ENCODE results near the gene TAF11L11. TPM values are rescaled to one million over a fixed set of nuclear protein-coding genes. Genes with fewer than 3 reads are reported as not detected.
"Not testable (repeated sequence)": the region's sequence is repeated elsewhere in the genome, so short reads cannot be mapped to it uniquely, and the experiment has no call there.

The TAF11L11 gene
- total RNA-seq: not detected

DNA sequence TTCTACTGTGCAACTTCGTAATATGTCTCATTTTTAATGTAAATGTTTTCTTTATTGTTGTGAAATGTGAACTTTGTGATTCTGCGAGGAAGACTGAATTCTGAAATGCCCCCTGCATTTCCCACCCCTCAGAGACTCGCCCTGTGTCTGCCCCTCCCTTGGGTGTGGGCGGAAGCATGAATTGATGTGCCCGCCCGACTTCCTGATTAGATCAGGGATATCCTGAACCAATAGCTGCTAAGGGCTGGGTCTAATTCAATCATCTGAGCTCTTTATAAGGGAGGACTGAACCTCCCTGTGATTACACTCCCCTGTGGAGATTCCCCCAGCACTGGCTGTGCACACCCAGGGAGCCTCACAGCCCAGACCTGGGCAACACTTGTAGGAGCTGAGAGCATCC, at the start of gene TAF11L11:
Gene TAF11L11, plus strand, starts transcription at position 304 of the 400 bp plus-strand sequence.
- not testable (repeated sequence) for H3K27me3 Mint-ChIP-seq, DNase-seq, H3K27ac Mint-ChIP-seq, H3K4me1 Mint-ChIP-seq, H3K36me3 Mint-ChIP-seq, H3K9me3 Mint-ChIP-seq, H3K4me3 Mint-ChIP-seq

DNA sequence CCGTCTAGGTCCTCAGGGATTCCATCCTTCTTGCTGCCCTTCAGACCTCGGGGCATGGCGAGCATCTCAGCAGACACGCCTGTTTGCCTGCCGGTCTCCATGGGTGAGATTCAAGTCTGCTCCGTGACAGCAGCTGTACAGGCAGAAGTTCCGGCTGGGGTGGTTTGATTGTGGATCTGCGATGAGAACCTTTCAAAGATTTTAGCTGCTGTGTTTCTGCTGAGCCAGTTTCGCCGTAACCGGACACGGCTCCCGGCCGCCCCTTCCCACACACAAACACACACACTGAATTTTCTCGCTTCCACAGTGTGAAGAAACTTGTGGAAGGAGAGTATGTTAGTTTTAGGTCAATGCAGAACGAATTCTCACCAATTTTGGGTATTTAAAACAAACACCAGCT, 18.3 kb upstream of the TAF11L11 start, which contains the start of gene TAF11L7:
Gene TAF11L7, minus strand, starts transcription at position 101 of the 400 bp plus-strand sequence.
- not testable (repeated sequence) for H3K4me3 Mint-ChIP-seq, H3K9me3 Mint-ChIP-seq, H3K27me3 Mint-ChIP-seq, DNase-seq, H3K36me3 Mint-ChIP-seq, H3K27ac Mint-ChIP-seq, H3K4me1 Mint-ChIP-seq

- not testable (repeated sequence) for DNase-seq, H3K27me3 Mint-ChIP-seq, H3K9me3 Mint-ChIP-seq, H3K4me1 Mint-ChIP-seq, H3K27ac Mint-ChIP-seq, H3K4me3 Mint-ChIP-seq, H3K36me3 Mint-ChIP-seq
Observed at GRCh38 chr5:17590860-17591259, 13.1 kb upstream of the TAF11L11 start, which contains the start of gene TAF11L8. Gene TAF11L8, minus strand, starts transcription at chr5:17590960.

DNA sequence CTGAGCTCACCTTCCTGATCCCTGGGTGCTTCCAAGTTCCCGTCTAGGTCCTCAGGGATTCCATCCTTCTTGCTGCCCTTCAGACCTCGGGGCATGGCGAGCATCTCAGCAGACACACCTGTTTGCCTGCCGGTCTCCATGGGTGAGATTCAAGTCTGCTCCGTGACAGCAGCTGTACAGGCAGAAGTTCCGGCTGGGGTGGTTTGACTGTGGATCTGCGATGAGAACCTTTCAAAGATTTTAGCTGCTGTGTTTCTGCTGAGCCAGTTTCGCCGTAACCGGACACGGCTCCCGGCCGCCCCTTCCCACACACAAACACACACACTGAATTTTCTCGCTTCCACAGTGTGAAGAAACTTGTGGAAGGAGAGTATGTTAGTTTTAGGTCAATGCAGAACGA, 9.7 kb upstream of the TAF11L11 start, which contains the start of gene TAF11L9:
Gene TAF11L9, minus strand, starts transcription at position 140 of the 400 bp plus-strand sequence.
- DNase-seq, H3K9me3 Mint-ChIP-seq, H3K27ac Mint-ChIP-seq, H3K27me3 Mint-ChIP-seq, H3K4me3 Mint-ChIP-seq, H3K4me1 Mint-ChIP-seq, H3K36me3 Mint-ChIP-seq: not testable (repeated sequence)

DNA sequence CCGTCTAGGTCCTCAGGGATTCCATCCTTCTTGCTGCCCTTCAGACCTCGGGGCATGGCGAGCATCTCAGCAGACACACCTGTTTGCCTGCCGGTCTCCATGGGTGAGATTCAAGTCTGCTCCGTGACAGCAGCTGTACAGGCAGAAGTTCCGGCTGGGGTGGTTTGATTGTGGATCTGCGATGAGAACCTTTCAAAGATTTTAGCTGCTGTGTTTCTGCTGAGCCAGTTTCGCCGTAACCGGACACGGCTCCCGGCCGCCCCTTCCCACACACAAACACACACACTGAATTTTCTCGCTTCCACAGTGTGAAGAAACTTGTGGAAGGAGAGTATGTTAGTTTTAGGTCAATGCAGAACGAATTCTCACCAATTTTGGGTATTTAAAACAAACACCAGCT, 6.3 kb upstream of the TAF11L11 start, which contains the start of gene TAF11L10:
Gene TAF11L10, minus strand, starts transcription at position 101 of the 400 bp plus-strand sequence.
- not testable (repeated sequence) for DNase-seq, H3K4me1 Mint-ChIP-seq, H3K4me3 Mint-ChIP-seq, H3K27me3 Mint-ChIP-seq, H3K27ac Mint-ChIP-seq, H3K36me3 Mint-ChIP-seq, H3K9me3 Mint-ChIP-seq

DNA sequence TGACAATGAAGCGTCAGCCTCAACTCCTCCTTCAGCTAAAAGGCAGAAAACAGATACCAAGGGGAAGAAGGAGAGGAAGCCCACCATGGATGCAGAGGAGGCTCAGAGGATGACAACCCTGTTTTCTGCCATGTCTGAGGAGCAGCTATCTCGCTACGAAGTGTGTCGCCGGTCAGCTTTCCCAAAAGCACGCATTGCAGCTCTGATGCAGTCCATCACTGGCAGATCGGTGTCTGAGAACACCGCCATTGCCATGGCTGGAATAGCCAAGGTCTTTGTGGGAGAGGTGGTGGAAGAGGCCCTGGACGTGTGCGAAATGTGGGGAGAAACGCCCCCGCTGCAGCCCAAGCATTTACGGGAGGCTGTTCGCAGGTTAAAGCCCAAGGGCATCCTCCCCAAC, 968 bp downstream of the TAF11L11 start:
- Mint-ChIP-seq H3K9me3 (peaks cover 2% of the 10 kb centered on the region), H3K4me3 (no peak overlapping the region), H3K27me3 (no peaks in the 10 kb centered on the region), H3K27ac (no peak overlapping the region), H3K36me3 (no peaks in the 10 kb centered on the region), H3K4me1 (no peaks in the 10 kb centered on the region)
- DNase-seq: no peak

GRCh38 chr5:17607461-17607860, 3.5 kb downstream of the TAF11L11 start:
- H3K27ac Mint-ChIP-seq, H3K36me3 Mint-ChIP-seq, H3K4me1 Mint-ChIP-seq, H3K27me3 Mint-ChIP-seq, H3K4me3 Mint-ChIP-seq, DNase-seq, H3K9me3 Mint-ChIP-seq: not testable (repeated sequence)

- DNase-seq, H3K27ac Mint-ChIP-seq, H3K4me1 Mint-ChIP-seq, H3K4me3 Mint-ChIP-seq, H3K9me3 Mint-ChIP-seq, H3K27me3 Mint-ChIP-seq, H3K36me3 Mint-ChIP-seq: not testable (repeated sequence)
Observed at GRCh38 chr5:17610092-17610491, 6.1 kb downstream of the TAF11L11 start, which contains the start of gene TAF11L12. Gene TAF11L12, plus strand, starts transcription at chr5:17610392.

DNA sequence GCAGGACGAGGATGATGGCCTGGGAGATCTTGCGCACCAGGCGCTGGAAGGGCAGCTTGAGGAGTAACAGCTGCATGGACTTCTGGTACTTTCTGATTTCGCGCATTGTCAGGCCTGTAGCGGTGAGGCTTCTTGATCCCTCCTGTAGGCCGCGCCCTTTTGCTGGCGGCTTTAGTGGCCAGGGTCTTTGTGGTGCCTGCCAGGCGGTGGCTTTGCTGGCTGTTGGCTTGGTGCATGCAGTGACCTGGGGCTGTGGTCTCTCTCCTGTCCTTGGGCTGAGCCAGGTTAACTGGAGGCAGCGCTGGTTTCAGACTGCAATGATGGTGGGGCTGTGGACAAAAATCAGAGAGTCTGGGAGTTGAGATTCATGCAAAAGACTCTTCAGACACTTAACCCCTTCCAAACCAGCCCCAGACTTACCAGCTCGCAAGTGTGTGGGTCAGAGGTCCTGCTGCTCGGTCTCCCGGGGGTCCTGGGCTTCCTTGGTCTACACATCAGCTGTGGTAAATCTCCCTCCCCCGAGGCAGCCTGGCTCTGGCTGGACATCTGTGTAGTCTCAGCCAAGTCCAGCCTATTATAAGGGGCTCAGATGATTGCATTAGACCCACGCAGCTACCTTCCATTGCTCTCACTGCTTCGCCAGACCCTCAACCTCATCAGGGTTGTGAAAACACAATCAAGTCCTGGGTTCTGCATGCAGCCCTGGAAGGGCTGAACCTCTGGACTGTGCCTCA, 11.1 kb downstream of the TAF11L11 start:
- Mint-ChIP-seq H3K9me3 (no peaks in the 10 kb centered on the region), H3K27ac (no peak overlapping the region), H3K4me3 (no peak overlapping the region), H3K4me1 (no peaks in the 10 kb centered on the region), H3K27me3 (no peaks in the 10 kb centered on the region), H3K36me3 (no peaks in the 10 kb centered on the region)
- no peak for DNase-seq

DNA sequence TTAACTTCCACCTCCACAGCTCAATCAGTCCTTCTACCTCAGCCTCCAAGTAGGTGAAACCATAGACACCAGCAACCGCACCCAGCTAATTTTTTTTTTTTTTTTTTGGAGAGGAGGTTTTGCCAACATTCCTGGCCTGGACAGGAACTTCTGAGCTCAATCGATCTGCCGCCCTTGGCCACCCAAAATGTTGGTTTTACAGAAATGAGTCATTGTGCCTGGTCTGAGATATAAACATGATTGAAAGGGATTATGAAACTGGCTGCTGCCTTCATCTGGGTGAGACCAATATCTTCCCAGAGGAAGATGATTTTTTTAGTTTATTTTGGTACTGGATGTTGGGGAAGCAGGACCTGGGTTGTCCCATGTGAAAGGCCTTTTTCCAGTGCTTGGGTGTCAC, 15.4 kb downstream of the TAF11L11 start:
- no peak overlapping the region for H3K4me3 Mint-ChIP-seq
- no peaks in the 10 kb centered on the region for H3K27me3 Mint-ChIP-seq
- no peak for DNase-seq
- peaks cover 1% of the 10 kb centered on the region for H3K9me3 Mint-ChIP-seq
- H3K4me1 Mint-ChIP-seq: no peaks in the 10 kb centered on the region
- no peaks in the 10 kb centered on the region for H3K36me3 Mint-ChIP-seq
- no peak overlapping the region for H3K27ac Mint-ChIP-seq

DNA sequence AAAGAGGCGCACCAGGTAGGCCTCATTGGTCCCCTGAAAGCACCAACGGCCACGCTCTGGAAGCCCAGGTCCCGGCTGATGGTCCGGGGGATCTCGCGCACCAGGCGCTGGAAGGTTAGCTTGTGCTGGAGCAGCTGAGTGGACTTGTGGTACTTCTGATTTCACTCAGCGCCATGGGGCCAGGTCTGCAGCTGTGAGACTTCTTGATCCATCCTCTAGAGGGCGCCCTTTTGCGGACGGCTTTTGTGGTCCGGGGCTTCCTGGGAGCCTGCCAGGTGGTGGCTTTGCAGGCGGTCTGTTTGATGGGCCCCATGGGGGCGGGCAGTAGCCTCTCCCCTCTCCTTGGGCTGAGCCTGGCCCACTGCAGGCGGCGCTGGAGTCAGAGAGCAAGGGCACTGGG, 16.6 kb downstream of the TAF11L11 start:
- H3K27me3 Mint-ChIP-seq: no peaks in the 10 kb centered on the region
- H3K36me3 Mint-ChIP-seq: no peaks in the 10 kb centered on the region
- no peak overlapping the region for H3K27ac Mint-ChIP-seq
- H3K4me1 Mint-ChIP-seq: no peaks in the 10 kb centered on the region
- no peak overlapping the region for H3K4me3 Mint-ChIP-seq
- no peak for DNase-seq
- H3K9me3 Mint-ChIP-seq: peaks cover 1% of the 10 kb centered on the region

DNA sequence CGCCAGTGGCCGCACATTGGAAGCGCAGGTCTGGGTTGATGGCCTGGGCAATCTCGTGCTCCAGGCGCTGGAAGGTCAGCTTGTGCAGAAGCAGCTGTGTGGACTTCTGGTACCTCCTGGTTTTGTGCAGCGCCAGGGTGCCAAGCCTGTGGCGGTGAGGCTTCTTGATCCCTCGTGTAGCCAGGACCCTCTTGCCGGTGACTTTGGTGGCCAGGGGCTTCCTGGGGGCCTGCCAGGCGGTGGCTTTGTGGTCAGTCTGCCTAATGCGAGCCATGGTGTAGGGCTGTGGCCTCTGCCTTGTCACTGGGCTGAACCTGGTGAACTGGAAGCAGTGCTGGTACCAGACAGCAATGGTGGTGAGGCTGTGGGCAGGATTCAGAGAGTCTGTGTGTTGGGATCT, 21.7 kb downstream of the TAF11L11 start:
- H3K27ac Mint-ChIP-seq: no peak overlapping the region
- no peak overlapping the region for H3K4me3 Mint-ChIP-seq
- DNase-seq: no peak
- H3K36me3 Mint-ChIP-seq: no peaks in the 10 kb centered on the region
- no peaks in the 10 kb centered on the region for H3K4me1 Mint-ChIP-seq
- H3K27me3 Mint-ChIP-seq: no peaks in the 10 kb centered on the region
- peaks cover 1% of the 10 kb centered on the region for H3K9me3 Mint-ChIP-seq

DNA sequence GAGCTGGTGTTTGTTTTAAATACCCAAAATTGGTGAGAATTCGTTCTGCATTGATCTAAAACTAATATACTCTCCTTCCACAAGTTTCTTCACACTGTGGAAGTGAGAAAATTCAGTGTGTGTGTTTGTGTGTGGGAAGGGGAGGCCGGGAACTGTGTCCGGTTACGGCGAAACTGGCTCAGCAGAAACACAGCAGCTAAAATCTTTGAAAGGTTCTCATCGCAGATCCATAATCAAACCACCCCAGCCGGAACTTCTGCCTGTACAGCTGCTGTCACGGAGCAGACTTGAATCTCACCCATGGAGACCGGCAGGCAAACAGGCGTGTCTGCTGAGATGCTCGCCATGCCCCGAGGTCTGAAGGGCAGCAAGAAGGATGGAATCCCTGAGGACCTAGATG, 27.8 kb downstream of the TAF11L11 start, which contains the start of gene TAF11L13:
Gene TAF11L13, plus strand, starts transcription at position 301 of the 400 bp plus-strand sequence.
- H3K9me3 Mint-ChIP-seq, H3K4me1 Mint-ChIP-seq, H3K27me3 Mint-ChIP-seq, DNase-seq, H3K4me3 Mint-ChIP-seq, H3K36me3 Mint-ChIP-seq: not testable (repeated sequence)
- peak within 1 kb of the TSS; percentile 51 for H3K27ac Mint-ChIP-seq

- DNase-seq: no peak
- Mint-ChIP-seq H3K4me1 (no peaks in the 10 kb centered on the region), H3K27me3 (no peaks in the 10 kb centered on the region), H3K27ac (no peak within 1 kb of the TSS), H3K4me3 (no peak within 1 kb of the TSS), H3K9me3 (peaks cover 3% of the 10 kb centered on the region), H3K36me3 (no peaks in the 10 kb centered on the region)
Observed at GRCh38 chr5:17634160-17634559, 30.2 kb downstream of the TAF11L11 start, which contains the start of gene TAF11L14. Gene TAF11L14, plus strand, starts transcription at chr5:17634460.

GRCh38 chr5:17649232-17649631, 45.2 kb downstream of the TAF11L11 start:
- not testable (repeated sequence) for H3K36me3 Mint-ChIP-seq, H3K4me1 Mint-ChIP-seq, H3K27ac Mint-ChIP-seq

GRCh38 chr5:17655201-17655759, 51.3 kb downstream of the TAF11L11 start:
- DNase-seq, H3K9me3 Mint-ChIP-seq, H3K4me3 Mint-ChIP-seq, H3K4me1 Mint-ChIP-seq, H3K27me3 Mint-ChIP-seq, H3K27ac Mint-ChIP-seq, H3K36me3 Mint-ChIP-seq: not testable (repeated sequence)

More at GRCh38 chr5:17649232-17649631, 45.2 kb downstream of the TAF11L11 start:
- DNase-seq, H3K27me3 Mint-ChIP-seq, H3K4me3 Mint-ChIP-seq: not testable (repeated sequence)
- H3K9me3 Mint-ChIP-seq: peaks cover 10% of the 10 kb centered on the region

All from activated naive CD8-positive, alpha-beta T cell treated with anti-CD3 and anti-CD28 coated beads for 36 hours (primary cell).